ENCODE results near the gene SMIM23. TPM values are rescaled to one million over a fixed set of nuclear protein-coding genes. Genes with fewer than 3 reads are reported as not detected.

The SMIM23 gene
- total RNA-seq, 1 experiment from 2014 or later = not detected

DNA sequence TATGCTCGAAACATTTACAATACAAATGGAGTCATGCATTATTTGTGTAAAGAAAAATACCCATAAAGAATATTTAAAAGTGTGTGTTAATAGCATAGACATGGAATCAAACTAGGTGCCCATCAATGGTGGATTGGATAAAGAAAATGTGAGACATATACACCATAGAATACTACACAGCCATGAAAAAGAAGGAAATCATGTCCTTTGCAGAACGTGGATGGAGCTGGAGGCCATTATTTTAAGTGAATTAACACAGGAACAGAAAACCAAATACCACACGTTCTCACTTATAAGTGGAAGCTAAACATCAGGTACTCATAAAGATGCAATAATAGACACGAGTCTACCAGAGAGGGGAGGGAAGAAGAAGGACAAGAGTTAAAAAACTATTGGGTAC is 22.8 kb downstream of the SMIM23 start (continued):
- TF ChIP-seq, protein P1, sequence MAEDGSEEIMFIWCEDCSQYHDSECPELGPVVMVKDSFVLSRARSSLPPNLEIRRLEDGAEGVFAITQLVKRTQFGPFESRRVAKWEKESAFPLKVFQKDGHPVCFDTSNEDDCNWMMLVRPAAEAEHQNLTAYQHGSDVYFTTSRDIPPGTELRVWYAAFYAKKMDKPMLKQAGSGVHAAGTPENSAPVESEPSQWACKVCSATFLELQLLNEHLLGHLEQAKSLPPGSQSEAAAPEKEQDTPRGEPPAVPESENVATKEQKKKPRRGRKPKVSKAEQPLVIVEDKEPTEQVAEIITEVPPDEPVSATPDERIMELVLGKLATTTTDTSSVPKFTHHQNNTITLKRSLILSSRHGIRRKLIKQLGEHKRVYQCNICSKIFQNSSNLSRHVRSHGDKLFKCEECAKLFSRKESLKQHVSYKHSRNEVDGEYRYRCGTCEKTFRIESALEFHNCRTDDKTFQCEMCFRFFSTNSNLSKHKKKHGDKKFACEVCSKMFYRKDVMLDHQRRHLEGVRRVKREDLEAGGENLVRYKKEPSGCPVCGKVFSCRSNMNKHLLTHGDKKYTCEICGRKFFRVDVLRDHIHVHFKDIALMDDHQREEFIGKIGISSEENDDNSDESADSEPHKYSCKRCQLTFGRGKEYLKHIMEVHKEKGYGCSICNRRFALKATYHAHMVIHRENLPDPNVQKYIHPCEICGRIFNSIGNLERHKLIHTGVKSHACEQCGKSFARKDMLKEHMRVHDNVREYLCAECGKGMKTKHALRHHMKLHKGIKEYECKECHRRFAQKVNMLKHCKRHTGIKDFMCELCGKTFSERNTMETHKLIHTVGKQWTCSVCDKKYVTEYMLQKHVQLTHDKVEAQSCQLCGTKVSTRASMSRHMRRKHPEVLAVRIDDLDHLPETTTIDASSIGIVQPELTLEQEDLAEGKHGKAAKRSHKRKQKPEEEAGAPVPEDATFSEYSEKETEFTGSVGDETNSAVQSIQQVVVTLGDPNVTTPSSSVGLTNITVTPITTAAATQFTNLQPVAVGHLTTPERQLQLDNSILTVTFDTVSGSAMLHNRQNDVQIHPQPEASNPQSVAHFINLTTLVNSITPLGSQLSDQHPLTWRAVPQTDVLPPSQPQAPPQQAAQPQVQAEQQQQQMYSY (CRISPR knock-in tag; IDR thresholded peaks at IDR 0.05) = no peak
- TF ChIP-seq, protein P2, sequence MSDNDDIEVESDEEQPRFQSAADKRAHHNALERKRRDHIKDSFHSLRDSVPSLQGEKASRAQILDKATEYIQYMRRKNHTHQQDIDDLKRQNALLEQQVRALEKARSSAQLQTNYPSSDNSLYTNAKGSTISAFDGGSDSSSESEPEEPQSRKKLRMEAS (CRISPR knock-in tag; IDR thresholded peaks at IDR 0.05) = no peak
- TF ChIP-seq, protein P3, sequence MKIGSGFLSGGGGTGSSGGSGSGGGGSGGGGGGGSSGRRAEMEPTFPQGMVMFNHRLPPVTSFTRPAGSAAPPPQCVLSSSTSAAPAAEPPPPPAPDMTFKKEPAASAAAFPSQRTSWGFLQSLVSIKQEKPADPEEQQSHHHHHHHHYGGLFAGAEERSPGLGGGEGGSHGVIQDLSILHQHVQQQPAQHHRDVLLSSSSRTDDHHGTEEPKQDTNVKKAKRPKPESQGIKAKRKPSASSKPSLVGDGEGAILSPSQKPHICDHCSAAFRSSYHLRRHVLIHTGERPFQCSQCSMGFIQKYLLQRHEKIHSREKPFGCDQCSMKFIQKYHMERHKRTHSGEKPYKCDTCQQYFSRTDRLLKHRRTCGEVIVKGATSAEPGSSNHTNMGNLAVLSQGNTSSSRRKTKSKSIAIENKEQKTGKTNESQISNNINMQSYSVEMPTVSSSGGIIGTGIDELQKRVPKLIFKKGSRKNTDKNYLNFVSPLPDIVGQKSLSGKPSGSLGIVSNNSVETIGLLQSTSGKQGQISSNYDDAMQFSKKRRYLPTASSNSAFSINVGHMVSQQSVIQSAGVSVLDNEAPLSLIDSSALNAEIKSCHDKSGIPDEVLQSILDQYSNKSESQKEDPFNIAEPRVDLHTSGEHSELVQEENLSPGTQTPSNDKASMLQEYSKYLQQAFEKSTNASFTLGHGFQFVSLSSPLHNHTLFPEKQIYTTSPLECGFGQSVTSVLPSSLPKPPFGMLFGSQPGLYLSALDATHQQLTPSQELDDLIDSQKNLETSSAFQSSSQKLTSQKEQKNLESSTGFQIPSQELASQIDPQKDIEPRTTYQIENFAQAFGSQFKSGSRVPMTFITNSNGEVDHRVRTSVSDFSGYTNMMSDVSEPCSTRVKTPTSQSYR (CRISPR knock-in tag; IDR thresholded peaks at IDR 0.05) = no peak
- TF ChIP-seq, protein P4, sequence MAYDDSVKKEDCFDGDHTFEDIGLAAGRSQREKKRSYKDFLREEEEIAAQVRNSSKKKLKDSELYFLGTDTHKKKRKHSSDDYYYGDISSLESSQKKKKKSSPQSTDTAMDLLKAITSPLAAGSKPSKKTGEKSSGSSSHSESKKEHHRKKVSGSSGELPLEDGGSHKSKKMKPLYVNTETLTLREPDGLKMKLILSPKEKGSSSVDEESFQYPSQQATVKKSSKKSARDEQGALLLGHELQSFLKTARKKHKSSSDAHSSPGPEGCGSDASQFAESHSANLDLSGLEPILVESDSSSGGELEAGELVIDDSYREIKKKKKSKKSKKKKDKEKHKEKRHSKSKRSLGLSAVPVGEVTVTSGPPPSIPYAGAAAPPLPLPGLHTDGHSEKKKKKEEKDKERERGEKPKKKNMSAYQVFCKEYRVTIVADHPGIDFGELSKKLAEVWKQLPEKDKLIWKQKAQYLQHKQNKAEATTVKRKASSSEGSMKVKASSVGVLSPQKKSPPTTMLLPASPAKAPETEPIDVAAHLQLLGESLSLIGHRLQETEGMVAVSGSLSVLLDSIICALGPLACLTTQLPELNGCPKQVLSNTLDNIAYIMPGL (CRISPR knock-in tag; IDR thresholded peaks at IDR 0.05) = no peak

DNA sequence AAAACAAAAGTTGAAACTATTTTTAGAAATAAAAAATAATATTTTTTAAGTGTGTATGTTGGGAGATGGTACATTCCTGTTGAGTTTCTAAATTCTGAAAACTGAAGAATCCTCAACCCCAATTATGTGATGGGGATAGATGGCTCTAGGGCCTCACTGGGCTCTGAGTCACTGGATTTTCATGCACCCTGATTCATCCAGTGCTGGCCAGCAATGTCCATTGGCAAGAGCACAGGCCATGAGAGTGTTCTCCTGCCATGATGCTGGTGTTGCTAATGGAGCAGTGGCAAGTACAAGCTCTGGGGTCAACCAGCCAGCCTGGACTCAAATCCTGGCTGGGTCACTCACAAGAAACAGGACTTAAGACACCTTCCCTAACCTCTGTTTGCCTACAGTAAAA is 23.3 kb downstream of the SMIM23 start:
- Mint-ChIP-seq H3K9me3 (peaks cover 12% of the 10 kb centered on the region), H3K27ac (no peak overlapping the region), H3K36me3 (no peaks in the 10 kb centered on the region), H3K4me3 (no peak overlapping the region), H3K4me1 (peaks cover 21% of the 10 kb centered on the region), H3K27me3 (ENCODE audit: low read depth) (peaks cover 2% of the 10 kb centered on the region; the same call in 1 of the 2 replicates)
- TF ChIP-seq GRHL2 (CRISPR knock-in tag; IDR thresholded peaks at IDR 0.05; ENCODE audit: insufficient replicate concordance, severe bottlenecking) (no peak), SMAD4 (CRISPR knock-in tag; IDR thresholded peaks at IDR 0.05) (no peak), ZNF396 (CRISPR knock-in tag; IDR thresholded peaks at IDR 0.05; ENCODE audit: borderline replicate concordance) (no peak), ZNF138 (CRISPR knock-in tag; conservative IDR thresholded peaks at IDR 0.05) (no peak), SMAD3 (CRISPR knock-in tag; IDR thresholded peaks at IDR 0.05; ENCODE audit: borderline replicate concordance) (no peak), NR2C2 (CRISPR knock-in tag; IDR thresholded peaks at IDR 0.05) (no peak), ZNF232 (CRISPR knock-in tag; IDR thresholded peaks at IDR 0.05) (no peak), TP53 (CRISPR knock-in tag; IDR thresholded peaks at IDR 0.05) (no peak), EMX1 (CRISPR knock-in tag; IDR thresholded peaks at IDR 0.05) (no peak), NR3C1 (CRISPR knock-in tag; conservative IDR thresholded peaks at IDR 0.05; ENCODE audit: low read depth) (no peak), MXD4 (CRISPR knock-in tag; IDR thresholded peaks at IDR 0.05; ENCODE audit: borderline replicate concordance) (no peak), ZBTB21 (CRISPR knock-in tag; IDR thresholded peaks at IDR 0.05; ENCODE audit: borderline replicate concordance) (no peak), SOX15 (CRISPR knock-in tag; IDR thresholded peaks at IDR 0.05) (no peak), MYBL2 (CRISPR knock-in tag; IDR thresholded peaks at IDR 0.05) (no peak), RELA (CRISPR knock-in tag; IDR thresholded peaks at IDR 0.05; ENCODE audit: borderline replicate concordance) (no peak), ZNF671 (CRISPR knock-in tag; IDR thresholded peaks at IDR 0.05) (no peak)
- TF ChIP-seq, protein P2 (CRISPR knock-in tag; IDR thresholded peaks at IDR 0.05) = no peak
- TF ChIP-seq, protein P5, sequence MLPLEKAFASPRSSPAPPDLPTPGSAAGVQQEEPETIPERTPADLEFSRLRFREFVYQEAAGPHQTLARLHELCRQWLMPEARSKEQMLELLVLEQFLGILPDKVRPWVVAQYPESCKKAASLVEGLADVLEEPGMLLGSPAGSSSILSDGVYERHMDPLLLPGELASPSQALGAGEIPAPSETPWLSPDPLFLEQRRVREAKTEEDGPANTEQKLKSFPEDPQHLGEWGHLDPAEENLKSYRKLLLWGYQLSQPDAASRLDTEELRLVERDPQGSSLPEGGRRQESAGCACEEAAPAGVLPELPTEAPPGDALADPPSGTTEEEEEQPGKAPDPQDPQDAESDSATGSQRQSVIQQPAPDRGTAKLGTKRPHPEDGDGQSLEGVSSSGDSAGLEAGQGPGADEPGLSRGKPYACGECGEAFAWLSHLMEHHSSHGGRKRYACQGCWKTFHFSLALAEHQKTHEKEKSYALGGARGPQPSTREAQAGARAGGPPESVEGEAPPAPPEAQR (CRISPR knock-in tag; IDR thresholded peaks at IDR 0.05) = no peak
- TF ChIP-seq, protein P6, sequence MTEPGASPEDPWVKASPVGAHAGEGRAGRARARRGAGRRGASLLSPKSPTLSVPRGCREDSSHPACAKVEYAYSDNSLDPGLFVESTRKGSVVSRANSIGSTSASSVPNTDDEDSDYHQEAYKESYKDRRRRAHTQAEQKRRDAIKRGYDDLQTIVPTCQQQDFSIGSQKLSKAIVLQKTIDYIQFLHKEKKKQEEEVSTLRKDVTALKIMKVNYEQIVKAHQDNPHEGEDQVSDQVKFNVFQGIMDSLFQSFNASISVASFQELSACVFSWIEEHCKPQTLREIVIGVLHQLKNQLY (CRISPR knock-in tag; IDR thresholded peaks at IDR 0.05) = no peak
- DNase-seq (ENCODE audit: low spot score) = no peak
- POLR2A ChIA-PET = no interaction called here
- CTCF ChIA-PET = interaction anchor here (1.3 kb wide), 1 partner anchor 11 kb away, joined by 4 read pairs; no protein-coding TSS in a partner anchor
- no peak for ATAC-seq
